IPS-NIHi7 (cell line): ENCODE data around the gene MEF2A.

Experiments used
- DNase-seq: peaks from one replicate; pipeline ENCODE4 v3.0.0; 2012; ENCODE audit warnings: mixed read lengths; ENCODE audit errors: extremely low spot score

The MEF2A gene

DNA sequence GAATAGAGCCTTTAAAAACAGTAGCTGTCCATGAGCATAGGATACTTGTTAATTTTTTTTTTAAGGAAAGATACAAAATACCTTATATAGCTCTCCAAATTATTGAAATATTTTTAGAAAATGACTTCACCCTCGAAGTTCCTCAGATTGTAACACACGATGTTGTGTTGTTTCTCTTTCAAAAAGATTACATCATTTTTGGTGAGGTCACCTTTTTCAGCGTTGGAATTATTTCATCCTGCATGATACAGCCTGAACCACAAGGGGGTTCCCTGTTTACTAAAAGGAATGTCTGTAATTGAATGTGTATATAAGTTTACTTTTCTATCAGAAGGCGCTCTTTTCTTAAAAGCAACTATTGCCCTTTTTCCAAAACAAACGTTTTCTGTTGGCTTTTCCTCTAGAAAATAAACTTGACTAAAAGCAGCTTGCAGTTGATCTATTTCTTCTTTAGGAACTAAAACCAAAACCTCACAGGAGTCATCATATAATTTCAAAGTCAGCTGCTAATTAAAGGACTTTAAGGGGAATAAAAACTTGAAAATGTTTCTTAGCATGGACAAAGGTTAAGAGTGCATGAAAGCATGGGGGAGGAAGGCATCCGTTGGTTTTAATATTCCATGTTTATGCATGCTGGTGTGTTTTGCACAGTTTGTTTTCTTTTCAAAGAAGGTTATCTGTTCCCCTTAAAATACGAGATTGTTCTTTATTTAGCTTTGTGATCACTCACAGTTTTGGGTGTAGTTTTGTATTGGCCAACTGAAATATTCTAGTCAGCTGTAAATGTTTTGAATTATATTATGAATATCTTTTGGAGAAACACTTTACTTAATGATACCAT lies 138.0 kb downstream of the MEF2A start:
- DNase-seq, result no peak

DNA sequence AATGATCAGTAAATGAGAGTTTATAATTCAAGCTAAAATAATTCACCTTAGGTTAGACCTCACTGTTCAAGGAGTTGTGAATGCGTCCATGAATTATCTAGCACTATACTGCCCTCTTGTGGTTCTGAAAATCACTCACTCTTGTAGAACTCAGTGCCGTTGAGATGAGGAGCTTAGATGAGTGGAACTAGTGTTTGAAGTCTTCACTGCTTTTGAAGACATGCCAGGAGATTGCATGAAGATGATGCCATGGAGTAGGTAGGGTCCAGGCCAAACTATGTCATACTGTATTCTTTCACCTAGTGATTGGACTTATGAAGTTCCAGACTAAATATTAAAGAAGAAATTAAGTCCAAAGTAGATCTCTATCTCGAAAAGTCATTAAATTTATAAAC lies 138.7 kb downstream of the MEF2A start:
- peak; percentile 65 for DNase-seq

DNA sequence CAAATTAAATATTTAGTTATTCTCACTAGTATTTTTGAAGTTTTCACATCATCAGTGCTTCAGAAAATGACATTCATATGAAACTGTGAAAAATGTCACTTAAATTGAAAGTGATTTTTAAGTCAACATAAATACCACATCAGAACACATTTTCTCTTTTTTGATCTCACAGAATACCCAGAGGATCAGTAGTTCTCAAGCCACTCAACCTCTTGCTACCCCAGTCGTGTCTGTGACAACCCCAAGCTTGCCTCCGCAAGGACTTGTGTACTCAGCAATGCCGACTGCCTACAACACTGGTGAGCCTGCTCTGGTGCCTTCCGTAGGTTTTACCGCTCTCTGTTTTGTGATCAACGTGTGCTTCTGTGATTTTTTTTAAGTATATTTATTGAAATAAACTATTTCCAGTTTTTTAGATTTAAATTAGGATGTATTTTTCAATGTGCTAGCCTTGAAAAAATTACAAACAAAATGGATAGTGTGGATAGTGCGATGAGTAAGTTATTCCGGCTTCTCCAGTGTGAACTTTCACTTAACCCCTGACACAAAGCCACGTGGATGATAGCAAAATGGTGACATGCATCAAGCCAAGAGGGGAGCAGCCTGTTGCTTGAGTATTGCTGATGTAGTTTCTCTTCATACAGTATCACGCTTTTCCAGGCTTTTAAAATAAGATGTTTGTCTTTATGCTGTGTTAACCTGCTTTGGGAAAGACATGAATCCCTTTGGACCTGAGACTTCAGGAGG lies 140.9 kb downstream of the MEF2A start:
- DNase-seq, result no peak

DNA sequence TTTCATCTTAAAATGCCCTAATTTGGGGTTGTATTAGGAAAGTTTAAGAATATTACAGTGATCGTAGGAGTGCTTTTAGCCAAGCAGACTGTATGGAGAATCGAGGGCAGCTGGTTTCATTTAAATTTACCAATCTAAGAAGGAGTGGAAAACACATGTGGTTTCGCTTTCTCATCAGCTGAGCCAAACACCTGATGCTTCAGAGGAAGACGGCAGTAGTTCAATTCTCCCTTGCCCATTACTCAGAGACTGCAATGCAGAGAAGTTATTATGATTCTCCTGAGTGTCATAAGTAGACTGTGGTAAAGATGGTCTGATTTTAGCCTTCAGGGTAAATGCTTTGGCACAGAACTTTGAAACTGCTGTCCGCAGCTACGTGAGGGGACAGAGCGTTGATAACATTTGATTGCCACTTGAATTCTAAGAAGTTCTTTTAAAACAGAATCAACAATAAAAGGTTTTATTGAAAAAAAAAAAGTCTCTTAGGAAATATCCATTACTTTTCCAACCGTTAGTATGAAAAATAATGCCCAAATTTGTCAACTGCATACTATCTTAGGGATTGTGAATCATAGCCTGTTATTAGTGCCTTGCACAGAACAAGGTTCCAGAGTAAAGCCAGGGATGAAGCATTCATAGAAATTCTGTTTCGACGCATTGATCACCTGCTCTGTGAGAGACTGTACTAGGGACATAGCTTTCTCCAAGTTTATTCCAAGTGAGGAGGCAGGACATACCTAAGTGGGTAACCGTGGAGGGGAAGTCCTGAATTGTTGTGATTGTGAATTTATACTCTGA lies 141.9 kb downstream of the MEF2A start:
- DNase-seq, result no peak

DNA sequence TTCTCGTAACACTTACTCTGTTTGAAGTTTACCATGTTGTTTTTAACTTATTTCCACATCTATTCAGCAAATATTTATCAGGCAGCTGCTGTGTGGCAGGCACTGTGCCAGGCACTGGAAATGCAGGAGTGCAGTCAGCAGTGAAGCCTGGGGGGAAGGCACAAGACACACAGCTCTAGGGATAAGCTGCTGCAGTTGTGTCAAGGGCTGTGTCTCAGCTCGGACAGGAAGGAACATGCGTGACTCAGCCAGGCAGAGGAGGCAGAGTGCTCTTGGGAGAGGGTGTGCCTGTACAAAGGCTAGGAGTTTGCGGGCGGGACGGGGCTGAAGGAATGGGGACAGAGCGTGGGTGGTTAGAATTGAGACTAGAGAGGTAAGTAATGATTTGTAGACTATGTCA lies 142.8 kb downstream of the MEF2A start:
- no peak for DNase-seq

DNA sequence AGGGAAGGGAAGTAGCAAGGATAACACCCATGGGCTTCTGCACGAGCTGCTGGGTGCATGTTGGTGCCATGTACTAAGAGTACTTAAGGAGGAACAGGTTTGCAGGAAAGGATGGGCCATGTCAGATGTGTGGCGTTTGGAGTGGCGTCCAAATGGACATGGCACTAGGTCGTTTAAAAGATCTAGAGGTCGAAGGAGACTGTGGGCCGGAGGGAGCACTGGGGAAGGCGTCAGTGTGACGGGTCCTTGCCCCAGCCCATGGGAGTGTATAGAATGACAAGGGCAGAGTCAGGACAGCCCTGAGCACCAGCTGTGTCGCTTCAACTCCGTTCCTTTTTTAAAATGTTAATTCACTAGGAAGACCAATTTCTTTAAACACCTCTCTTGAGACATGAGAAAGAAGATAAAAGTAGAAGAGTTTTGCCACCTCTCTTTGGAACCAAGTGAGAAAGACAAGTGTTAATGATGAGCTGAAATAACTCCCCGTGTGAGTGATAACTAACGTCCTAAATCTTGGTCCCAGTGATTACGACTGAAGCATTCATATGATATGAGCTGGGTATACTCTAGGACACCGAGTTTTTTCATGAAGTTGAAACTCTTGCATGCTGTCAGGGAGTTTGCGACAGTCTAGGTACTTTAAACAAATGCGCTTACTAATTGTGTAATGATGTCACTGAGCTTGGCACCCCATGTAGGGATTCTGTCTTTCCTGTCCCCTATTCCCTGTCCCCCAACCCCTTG lies 143.6 kb downstream of the MEF2A start:
- DNase-seq, result no peak

DNA sequence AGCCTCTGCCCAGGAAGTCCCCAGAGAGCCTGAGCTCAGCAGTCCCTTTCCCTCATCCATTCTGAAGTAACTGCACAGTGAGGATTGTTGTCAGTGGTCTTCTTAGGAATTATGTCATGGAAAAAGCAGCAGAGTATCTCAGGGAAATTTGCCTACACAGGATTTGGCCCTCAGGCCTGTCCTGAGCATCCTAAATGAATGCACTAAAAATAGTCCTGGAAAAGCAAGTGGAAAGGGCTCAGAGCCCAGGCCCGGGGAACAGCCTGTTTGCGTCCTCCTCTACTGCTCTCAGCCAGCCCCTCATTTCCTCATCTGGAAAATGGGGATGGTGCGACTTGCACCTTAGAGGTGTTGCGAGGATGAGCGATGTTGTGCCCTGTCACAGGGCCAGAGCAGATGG lies 145.8 kb downstream of the MEF2A start:
- no peak for DNase-seq

DNA sequence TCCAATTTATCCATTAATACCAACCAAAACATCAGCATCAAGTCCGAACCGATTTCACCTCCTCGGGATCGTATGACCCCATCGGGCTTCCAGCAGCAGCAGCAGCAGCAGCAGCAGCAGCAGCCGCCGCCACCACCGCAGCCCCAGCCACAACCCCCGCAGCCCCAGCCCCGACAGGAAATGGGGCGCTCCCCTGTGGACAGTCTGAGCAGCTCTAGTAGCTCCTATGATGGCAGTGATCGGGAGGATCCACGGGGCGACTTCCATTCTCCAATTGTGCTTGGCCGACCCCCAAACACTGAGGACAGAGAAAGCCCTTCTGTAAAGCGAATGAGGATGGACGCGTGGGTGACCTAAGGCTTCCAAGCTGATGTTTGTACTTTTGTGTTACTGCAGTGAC lies 146.6 kb downstream of the MEF2A start:
- DNase-seq, result peak; percentile 61

DNA sequence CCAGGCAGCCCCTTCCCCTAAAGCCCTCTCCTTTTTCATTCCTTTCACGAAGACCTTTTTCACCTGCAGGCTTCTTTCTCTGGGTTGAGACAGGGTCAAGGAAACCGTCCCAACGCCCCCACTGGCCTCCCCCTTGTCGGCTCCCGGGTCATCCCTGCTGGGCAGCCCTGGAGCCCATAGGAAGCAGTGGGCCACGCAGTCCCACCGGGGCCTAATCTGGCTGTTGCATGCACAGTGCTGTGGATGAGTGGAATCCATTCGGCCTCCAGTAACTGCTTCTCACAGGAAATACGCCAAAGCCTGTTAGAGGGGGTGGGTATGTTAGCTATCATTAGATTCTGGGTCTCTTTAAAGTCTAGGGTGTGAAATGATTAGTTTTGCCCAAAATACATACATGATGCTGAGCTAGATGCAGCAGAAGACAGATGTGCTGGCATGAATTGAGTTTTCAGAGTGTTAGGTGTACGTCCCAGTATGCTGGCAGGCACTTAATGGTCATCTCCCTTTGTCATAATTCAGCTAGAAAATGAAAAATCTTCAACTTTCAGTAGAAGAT lies 150.8 kb downstream of the MEF2A start:
- DNase-seq, result no peak

DNA sequence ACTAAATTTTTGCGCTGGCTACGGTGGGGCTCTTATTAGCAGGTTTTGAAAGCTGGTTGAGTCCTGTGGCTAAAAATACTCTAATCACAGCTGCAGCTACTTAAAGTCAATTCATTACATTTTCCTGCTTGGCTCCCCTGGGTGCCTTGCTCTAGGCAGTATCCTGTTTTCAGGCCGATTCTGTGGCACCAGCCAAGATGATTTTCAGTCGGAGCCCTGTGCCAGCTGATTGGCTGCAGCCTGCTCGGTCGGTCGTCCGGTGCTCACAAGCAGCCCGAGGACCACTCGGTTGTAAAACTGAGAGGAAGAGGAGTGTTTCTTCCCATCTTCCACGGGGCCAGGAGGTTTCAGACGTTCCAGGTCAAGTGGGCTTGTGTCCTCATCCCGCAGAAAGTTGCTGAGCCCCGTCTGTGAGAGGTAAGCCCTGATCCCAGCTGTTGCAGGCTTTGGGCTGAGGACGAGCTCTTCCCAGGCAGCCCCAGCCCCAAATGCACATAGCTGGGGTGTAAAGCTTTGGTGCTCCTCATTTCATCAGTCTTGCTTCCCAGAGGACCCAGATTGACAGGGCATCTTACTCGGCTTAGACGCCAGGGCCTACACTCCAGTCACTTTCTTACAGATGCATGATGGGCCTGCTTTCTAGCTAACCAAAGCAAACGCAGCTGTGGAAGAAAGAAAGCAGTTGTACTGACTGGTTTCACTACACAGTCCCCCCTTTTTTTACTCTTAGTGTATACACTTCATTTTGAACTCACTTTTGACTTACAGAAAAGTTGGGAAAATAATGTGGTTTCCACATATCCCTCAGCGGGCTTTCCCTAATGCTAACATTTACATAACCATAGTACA lies 151.6 kb downstream of the MEF2A start:
- no peak for DNase-seq

DNA sequence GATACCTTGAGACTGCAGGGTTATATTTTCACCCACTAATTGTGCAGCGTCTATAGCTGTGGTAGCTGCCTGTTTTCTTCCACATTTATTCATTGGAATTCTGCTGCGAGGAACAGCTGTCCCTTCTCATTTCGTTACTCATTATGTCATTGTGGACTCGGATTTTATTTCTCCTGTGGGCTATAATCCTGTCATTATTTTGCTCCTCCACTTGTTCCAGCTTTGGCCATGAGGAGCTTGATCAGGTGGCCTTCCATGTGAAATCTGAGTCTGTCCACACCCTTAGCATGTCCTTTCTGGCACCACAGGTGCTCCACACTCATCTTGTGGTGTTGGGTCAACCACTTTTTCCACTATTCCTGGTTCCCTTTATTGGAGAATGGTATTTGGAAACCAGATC lies 152.6 kb downstream of the MEF2A start:
- no peak for DNase-seq

DNA sequence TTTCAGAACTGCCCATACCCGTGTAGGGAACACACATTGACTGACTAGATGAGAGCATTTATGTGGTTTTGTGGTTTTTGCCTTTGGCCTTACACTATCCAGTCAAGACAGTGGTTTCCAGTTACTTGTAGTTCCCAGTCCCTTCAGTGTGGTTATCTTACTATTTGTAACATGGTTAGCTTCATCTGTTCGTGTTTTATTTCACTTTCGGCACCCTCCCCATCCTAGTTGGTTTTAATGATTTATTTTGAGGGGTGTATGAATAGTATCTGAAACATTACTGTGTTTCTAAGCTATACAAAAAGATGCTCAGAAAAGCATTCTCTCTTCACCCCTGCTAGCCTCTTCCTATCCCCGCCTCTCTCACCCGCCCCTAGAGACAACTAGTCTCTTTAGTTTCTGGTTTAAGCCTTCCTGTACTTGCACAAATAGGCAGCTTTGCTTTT lies 153.3 kb downstream of the MEF2A start:
- DNase-seq, result no peak

DNA sequence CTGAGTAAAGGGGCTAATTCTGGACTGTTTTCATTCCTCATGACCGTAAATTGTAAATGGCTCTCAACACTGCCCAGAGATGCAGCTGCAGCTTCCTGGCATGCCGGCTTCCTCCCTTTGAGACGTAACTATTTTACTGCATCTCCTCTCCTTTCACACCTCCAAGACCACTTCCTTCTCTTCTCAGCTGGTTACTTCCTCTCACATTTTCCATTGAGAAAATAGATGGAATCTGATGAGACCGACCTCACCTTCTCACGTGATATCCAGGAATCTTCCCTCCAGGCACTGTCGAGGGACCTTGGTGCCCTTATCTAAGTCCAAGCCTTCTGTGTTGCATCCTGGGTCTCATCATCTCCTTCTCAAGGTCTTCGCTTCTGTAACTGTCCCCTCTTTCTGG lies 154.7 kb downstream of the MEF2A start:
- DNase-seq, result no peak

DNA sequence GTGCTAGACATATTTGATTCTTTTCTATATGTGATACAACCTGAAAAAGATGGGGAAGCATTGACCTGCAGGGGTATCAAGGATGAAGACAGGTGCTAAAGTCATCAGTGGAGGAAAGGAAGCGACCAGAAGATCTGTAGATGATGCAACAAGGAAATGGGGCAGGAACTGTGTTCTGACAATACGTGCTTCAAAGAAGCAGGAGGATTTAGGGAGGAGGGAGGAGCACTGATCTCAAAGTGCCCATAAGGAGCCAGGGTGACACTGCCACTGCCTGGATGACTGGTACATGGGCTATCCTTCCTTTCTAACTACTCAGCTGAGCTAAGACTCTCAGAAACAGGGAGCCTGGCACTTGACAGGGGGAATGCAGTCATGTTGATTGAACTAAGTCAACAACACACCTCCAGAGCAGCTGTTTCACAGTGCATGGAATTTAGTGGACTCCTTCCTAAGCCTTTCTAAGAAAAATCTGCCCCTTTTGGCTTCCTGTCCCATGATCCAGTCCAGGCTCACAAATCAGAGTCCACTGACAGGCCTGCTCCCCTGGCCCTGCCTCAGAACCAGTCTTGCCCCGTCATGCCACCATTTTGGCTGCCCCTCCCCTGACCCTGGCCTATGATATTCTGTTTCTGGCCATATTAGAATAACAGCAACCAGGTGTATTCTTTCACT lies 155.5 kb downstream of the MEF2A start:
- no peak for DNase-seq

DNA sequence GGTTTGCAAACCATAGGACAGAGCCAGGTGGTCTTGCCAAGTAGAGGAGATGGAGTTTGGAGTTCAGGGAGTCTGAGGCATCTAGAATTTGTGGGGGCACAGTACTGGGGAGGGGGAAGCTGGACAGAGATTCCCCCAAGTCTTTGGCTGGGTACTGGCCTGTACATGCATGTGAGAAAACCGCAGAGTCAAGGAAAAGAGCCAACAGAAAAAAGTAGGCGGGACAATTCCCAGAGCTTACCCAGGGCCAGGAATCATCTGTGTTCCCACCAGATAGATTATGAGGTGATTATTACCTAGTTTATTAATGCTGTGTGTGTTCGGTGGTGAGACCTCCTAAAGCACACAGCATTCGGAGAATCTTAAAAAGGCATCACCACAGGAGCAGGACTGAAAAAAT lies 156.1 kb downstream of the MEF2A start:
- DNase-seq, result no peak

DNA sequence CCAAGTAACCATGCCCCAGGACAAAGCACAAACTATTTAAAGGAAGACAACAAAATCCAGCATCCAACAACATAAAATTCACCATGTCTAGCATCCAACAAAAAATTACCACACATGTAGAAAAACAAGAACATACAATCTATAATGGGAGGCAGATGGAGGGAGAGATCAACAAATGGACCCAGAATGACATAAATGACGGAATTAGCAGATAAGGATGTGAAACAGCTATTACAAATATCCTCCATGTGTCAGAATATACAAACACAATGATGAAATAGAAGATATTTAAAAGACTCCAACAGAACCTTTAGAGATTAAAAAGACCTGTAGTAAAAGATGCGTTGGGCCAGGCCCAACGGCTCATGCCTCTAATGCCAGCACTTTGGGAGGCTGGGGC lies 156.6 kb downstream of the MEF2A start:
- no peak for DNase-seq

DNA sequence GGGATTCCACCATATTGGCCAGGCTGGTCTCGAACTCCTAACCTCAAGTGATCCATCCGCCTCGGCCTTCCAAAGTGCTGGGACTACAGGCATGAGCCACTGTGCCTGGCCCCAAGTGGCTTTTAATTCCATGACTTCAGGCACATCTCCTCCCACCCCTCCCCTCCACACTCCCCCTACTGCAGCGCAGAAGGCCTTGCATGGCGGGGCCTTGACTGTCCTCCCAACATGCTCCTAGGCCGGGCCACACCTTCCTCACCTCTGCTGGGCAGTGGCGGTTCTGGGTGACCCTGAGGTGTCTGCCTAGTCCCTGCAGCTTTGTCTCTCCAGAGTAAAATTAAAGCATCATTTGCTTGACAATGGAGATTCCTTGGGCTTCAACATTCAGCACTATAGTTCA lies 160.5 kb downstream of the MEF2A start:
- DNase-seq, result no peak

DNA sequence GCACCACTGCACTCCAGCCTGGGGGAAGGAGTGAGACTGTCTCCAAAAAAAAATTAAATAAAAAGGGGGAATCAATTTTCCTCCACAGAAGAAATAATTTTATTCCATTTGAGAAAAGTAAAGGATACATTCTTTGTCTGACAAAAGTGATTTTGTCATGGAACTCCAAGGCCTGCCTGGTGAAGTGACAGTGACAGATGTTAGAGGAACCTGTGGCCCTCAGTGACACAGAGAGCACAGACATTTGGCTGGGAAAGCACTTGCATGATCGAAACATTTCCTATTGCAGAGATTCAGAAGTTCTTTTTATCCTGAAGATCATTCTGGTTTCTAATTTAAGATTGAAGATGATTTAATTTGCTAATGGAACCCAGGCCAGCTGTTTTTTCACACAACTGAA lies 161.5 kb downstream of the MEF2A start:
- no peak for DNase-seq

DNA sequence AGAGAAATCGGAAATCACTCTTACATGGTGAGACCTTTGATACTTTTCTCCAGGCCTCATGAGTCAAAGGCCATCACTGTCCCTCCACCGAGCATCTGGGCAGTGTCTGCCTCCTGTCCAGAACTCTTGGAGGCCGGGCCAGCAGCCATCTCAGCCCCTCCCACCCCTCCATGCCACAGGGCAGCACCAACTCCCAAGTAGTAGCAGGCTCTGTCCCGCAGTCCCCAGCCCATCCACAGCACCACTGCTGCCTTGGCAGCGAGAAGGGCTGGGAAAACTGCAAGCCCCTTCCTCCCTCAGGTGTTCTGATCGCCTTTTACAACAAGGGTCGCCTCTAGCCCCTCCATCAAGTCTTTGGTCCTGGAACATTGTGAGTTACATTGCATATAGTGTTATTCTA lies 161.9 kb downstream of the MEF2A start:
- no peak for DNase-seq

DNA sequence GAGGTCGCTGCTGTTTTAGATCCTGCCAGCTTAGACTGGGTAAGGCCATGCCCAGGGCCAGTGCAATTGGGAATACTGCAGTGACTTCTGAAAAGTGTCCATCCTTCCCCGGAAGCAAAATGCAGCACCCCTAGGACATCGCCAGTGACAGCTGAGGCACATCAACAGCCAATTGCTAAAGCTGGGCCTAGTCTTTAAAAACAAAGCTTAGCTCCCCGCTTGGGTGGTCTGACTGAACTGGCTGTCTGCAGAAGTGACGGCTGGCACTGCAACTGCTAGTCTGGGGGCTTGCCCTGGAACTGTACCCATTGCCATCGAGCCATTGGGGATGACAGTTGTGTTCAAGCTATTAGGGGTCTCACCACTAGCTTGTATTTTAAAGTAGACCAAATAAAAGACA lies 163.1 kb downstream of the MEF2A start:
- no peak for DNase-seq
